GM12864 (cell line): ENCODE measurements around the gene MAGI1.

Source experiments
- DNase-seq: peaks from one replicate; pipeline ENCODE4 v3.0.0-alpha.2; 2011; ENCODE audit warnings: low read depth
- H3K4me3 ChIP-seq: 2 replicates; pipeline ENCODE4 v1.5.1; 2011; ENCODE audit warnings: mild to moderate bottlenecking, low read depth, low read length, control low read depth
- TF ChIP-seq, protein P1 (sequence below): IDR thresholded peaks from 2 replicates; pipeline ENCODE4 v1.5.1; 2011; ENCODE audit warnings: low read depth, mild to moderate bottlenecking, moderate library complexity, low read length, control low read depth, inconsistent platforms; ENCODE audit errors: missing control alignments

MAGI1 gene

DNA sequence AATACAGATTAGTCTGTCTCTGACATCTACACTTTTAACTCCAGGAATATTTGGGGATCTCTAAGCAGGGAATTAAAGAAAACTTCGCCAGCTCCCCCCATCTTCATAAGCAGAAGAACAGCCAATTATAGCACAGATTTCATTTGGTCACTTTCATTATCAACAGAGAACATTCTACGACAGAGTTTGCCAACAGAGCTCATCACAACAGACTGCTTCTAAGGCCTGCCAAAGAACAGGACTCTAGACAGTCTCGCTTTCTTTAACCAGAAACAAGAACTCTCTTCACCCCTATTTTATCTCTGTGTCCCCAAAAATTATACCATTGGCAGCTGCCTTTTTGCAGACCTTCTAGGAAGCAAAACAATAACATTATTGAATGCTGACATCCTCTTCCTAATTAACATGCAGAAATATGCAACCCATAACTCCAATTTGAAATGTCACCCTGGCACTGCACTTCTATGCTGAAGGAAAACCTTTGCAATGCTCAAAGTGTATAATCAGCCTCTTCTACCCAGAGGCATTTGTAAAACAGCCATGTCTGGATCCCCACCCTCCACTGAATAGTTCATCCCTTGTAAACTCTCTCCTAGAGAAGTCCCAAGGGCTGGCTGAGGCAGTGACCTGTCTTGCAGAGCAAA, 552.8 kb downstream of the MAGI1 start:
- no peak overlapping the region for H3K4me3 ChIP-seq
- DNase-seq, result no peak
- TF ChIP-seq, protein P1, sequence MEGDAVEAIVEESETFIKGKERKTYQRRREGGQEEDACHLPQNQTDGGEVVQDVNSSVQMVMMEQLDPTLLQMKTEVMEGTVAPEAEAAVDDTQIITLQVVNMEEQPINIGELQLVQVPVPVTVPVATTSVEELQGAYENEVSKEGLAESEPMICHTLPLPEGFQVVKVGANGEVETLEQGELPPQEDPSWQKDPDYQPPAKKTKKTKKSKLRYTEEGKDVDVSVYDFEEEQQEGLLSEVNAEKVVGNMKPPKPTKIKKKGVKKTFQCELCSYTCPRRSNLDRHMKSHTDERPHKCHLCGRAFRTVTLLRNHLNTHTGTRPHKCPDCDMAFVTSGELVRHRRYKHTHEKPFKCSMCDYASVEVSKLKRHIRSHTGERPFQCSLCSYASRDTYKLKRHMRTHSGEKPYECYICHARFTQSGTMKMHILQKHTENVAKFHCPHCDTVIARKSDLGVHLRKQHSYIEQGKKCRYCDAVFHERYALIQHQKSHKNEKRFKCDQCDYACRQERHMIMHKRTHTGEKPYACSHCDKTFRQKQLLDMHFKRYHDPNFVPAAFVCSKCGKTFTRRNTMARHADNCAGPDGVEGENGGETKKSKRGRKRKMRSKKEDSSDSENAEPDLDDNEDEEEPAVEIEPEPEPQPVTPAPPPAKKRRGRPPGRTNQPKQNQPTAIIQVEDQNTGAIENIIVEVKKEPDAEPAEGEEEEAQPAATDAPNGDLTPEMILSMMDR, result no peak

DNA sequence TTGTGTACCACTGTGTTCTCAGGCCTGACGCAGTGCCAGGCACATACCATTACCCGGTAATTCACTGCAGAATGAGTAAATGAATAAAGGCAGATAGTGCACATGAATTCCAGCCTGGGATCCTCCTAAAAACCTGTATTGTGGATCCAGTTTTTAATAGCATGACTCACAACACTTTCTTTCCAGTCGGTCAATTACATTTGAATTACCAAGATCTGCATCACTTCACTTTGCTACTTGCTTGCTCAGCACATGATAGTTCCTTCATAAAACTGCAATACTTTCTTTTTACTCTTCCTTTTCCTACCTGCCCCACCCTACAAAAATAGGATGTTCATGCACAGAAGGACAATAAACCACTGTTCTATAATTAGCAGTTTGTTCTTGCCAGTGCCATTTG, 553.8 kb downstream of the MAGI1 start:
- no peak overlapping the region for H3K4me3 ChIP-seq
- DNase-seq, result no peak
- TF ChIP-seq, protein P1, result no peak

DNA sequence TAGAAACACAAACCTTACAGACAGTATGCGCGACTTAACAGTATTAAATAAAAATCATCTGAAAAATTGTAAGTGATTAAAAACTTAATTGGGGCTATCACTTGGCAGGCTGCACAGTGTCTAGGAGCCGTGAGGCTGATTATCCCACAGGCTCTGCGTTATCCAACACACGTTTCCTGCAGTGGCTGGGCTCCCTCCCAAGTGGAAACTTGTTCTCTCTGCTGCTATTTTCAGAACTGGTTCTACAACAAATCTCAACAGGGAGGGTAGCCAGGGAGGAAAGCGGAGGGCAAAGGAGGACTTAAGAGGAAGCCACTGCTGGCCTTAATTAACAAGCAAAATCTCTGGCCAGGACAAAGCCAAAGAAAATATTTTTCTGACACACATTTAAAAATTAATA, 555.2 kb downstream of the MAGI1 start:
- H3K4me3 ChIP-seq, result no peak overlapping the region
- no peak for DNase-seq
- TF ChIP-seq, protein P1, result no peak

DNA sequence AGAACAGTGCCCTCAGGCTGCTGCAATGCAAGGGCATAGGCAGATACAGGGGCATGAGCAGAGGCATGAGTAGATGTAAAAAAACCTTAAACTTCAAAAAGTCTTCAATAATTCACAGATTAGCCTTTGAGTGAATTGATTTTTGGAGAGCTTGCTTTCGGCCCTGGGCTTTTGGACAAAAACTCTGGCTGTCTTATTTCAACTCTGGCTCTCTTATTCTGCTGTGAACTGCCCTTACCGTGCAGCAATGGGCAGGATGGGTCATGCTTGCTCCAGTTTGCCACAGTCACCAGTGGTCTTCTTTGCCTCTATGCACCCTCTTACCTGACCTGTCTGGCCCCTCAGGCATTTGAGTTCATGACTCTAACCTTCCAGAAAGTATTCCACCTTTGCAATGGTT, 555.7 kb downstream of the MAGI1 start:
- TF ChIP-seq, protein P1, result no peak
- no peak for DNase-seq
- no peak overlapping the region for H3K4me3 ChIP-seq

DNA sequence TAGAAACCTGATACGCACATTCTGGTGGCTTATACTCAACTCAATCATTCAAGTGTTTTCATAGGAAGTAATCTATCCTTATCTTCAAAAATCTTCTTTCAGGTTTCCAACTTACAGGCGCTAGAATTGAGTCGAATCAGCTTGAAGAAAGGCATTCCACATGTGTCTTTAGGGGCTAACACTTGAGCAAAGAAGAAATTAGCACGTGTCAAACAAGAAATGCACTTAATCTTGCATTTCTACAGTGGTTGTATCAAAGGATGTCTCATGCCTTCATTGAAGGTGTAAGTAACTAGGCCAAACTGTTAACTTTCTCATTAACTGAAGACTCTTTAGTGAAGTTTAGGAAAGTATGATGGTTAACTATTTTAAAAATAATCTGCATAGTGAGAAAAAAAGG, 557.6 kb downstream of the MAGI1 start:
- DNase-seq, result no peak
- TF ChIP-seq, protein P1, result no peak
- H3K4me3 ChIP-seq, result no peak overlapping the region

DNA sequence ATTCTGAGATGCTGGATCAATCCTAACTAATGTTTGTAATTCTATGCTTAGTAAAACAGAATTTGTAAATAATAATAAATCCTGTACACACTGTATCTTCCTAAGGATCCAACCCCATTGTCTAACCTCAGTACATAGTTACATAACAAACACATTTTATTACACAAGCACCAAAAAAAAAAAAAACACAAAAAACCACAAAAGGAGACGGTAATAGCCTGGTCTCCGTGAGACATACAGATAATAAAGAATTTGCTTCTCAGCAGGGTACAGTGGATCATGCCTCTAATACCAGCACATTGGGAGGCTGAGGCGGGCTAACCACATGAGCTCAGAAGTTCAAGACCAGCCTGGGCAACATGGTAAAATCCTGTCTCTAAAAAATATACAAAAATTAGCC, 558.7 kb downstream of the MAGI1 start:
- TF ChIP-seq, protein P1, result no peak
- no peak overlapping the region for H3K4me3 ChIP-seq
- no peak for DNase-seq
